ENCODE data around the gene FRS3.

Gene FRS3

DNA sequence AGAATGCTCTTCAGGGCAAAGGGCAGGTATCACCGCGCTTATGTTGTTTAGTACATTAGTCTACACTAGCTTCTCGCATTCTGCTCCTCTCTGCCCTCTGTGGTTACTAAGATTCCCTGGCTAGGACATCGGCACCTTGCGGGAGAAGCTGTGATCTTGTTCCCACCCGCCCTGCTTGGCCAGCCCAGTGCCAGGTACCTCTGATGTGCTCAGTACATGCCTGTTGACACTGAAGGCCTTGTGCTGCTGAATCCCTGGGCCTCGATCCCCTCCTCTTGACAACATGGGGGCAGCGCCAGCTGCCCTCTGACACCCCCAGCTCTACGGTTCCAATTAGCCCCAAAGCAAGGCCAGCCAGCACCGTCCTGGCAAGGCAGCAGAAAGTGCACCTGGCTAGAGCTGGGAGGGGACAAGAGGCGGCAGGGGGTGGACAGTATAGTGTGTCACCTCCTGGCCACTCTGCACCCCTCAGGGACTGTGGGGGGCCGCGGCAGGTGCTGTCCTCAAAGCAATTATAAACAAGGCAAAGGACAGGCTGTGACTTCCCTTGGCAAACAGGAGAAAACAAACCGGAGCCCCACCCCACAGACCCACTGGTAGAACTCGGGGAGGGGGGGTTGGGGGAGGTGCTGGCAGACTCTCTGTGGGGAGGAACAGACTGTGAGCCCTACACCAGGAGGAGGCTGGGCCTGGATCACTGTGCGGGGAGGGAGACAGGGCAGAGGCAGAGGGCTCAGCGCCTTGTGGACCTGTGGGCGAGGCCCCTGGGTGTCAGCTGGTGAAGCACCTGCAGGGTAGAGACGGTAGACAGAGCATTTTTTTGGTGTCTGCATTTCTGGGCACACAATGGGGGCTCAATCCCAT lies 51.4 kb downstream of the FRS3 start:
- DNase-seq: no peak

DNA sequence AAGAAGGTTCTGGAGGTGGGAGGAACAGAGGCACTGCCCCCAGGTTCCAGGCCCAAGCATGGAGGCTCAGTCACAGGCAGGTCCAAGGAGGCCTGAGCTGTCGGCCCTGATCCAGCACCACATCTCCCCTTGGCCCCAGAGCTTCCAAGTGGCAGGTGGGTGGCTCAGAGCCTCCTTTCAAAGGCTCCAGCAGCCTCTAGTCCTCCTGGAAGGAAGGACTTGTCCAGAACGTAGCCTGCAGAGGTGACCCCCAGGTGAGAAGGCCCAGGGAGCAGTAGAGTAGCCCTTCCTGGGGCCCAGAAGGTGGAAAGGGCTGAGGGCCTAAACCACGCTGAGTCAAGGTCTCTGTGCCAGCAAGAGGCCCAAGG lies 52.0 kb downstream of the FRS3 start:
- no peak for DNase-seq

DNA sequence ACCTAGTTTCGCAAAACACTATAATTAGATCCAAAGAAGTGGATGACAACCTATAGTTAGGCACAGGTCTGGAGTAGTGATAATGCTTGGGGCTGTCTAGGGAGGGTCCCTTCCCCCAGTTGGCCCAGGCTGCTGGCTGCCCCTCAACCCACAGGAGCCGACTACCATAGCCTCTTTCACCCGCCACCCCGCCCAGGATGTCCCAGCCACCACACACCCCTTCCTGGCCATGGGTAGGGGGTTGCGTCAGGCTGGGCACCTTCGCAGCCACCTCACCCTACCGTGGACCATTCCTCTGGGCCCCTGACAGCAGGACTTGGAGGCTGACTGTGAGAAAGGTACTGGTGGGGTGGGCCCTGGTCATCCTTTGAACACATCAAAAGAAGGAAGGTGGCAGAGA lies 52.8 kb downstream of the FRS3 start:
- DNase-seq: no peak

DNA sequence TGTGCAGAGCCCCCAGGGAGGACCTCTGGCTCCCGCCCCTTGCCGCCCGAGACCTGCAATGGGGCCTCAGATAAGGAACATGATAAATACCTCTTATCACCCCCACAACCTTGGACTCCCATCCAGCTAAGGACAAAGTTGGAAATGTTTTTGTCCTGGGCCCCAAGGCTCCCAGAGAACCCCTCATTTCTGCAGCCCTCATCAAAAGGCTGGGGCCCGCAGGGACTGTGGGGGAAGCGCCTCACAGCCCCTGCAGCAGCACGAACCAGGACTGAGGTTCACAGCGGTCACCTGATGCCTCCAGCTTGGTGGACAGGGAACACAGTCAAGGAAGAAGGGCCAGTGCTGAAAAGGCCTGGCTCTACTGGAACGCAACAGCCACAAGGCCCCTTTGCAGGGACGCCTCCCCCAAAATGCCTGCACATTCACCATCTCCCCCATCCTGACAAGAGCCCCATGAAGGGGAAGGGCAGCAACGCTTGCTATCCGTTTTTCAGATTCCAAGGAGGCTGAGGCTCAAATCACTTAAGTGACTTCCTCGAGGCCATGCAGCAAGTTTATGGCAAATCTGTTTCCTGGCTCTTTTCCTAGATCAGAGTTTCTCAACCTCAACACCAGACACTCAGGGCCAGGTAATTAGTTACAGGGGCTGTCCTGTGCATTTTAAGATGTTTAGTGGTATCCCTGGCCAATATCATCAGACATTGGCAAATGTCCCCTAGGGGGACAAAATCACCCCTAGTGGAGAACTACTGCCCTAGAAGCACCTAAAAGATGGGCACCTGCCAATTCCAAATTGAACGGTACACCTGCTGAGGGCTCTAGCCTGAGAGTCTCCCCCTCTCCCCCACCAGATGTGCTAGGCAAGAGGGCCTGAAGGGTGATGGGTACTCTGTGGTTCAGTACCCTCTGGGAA lies 54.9 kb downstream of the FRS3 start:
- no peak for DNase-seq

DNA sequence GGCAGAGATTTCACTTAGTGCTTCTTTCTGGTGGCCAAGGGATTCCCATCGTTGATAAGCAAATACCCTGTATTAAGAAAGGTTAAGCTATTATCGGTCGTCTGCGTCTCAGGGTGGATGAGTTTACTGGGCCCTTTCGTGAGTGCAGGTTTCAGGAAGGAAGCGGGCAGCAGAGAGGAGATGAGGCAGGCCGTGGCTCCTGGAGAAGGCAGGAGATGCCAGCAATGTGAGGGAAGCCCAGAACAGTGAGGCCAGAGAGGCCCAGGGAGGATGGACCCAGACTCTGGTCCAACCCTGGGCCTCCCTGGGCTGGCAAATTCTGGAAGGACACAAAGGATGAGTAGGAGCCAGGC lies 55.5 kb downstream of the FRS3 start:
- no peak for DNase-seq

DNA sequence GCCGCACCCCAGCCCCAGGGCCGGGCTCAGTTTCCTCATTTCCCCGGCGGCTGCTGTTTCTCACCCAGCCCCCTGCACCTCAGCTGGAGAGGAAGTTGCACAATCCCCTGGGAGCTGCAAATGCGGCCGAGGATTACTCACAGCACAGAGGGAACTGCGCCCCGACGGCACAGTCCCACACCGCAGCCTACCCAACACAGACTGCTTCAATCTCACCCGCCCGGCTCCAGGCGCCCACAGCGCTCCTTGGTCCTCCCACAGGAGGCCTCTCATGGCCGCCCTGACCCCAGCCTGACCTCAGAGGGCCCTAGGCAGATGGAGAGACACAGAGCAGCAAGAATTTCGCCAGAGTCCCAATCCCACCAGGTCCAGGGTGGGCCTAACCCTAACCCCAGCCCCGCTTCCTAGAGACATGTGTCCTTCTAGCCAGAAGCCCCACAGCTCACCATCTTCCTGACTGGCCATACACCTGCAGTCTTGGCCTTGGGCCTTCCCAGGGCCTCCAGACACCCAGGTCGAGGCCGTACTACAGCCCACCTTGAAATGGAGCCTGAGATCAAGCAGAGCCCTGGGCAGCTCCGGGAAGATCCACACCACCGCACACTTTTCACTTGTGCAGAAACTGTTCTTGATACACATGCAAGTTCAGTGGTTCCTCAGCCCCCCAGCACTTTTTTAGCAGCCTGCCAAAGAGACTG lies 56.0 kb downstream of the FRS3 start:
- DNase-seq: peak; percentile 88

DNA sequence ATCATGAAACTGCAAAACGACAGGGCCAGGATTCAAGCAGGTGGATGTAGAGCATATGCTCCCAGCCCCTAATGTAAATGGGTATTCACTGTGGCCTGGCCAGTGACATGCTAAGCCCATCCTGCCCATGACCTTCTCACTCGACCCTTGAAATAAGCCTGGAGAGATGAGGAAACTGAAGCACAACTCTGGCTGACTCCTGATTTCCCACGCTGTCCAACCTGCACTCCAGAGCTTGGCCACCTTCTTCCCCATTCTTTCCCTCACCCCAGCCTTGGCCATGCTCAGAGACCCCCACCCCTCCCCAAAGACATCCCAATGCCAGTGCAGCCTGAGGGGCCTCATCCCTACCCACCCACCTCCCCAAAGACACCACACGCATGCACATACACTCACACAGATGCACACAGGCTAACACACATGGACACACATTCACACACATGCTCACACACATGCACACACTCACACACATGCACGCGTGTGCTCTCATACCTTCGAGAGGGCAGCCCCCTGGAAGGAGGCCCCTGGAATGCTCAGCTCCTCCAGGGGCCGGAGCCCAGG lies 56.7 kb downstream of the FRS3 start:
- no peak for DNase-seq

DNA sequence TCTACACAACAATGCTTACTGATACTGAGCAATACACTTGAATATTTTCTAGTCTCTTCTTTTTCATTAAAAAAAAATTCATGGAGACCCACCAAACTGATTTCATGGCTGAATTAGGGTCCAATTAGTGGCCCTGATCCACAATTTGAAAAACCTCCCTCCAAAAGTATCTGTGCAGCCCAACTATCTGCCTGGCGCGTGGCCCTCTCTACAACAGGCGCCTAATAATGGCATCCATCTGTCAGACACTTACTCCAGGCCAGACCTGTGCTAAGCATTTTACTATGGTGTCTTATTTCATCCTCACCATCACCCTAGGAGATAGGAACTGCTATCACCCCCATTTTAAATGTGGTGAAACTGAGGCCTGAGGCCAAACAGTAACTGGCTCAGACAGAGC lies 58.3 kb downstream of the FRS3 start:
- DNase-seq: no peak

DNA sequence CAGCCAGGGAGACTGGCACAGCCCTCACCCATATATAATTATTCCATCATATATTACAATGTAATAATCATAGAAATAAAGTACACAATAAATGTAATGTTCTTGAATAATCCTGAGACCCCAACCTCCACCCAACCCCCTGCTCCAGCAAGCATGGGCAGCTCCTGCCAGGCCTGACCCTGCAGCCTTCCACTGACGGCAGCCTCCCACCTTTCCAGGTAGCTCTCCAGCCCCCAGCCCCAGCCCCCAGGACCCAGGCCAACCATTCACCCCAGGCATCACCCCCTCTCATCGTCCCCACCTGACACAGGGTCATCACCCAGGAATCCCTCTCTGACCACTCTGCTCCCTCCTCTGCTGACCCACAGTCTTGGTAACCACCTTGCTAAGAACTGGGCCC lies 58.9 kb downstream of the FRS3 start:
- DNase-seq: no peak

DNA sequence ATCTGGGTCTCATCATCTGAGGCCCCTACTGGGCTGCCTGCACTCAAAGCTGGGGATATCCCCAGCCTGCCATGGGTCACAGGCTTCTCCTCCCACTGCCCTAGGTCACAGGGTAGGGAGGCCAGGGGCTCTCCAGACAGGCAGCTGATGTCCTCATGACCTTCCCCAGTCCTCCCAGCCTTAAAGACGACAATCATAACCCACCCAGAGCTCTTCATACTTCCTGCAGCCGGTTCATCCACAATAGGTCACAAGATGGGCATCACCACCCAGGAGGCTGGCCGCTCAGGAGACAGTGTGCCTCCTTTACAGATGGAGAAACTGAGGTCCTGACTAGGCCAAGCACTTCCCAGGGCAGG lies 59.5 kb downstream of the FRS3 start:
- no peak for DNase-seq
